WTC11 (cell line): ENCODE measurements around the gene TES. TPM values are rescaled to one million over a fixed set of nuclear protein-coding genes. Genes with fewer than 3 reads are reported as not detected.

Experiments
- ATAC-seq: fragments of 200-7000 bp; cut with Tn5 transposase; 2 replicates; pipeline ENCODE4 v1.10.0; 2021; ENCODE audit warnings: mild to moderate bottlenecking, moderate library complexity
- CTCF ChIA-PET: fragments of 300-600 bp; sonication (Branson Sonifier 250); formaldehyde crosslinking; loops from one replicate; lab custom pipeline; 2021; ENCODE audit warnings: antibody characterized with exemption; lab: Charles Lee
- POLR2A ChIA-PET: fragments of 350-600 bp; sonication (Branson Sonifier 250); formaldehyde crosslinking; loops from one replicate; lab custom pipeline; 2021; ENCODE audit warnings: antibody characterized with exemption; lab: Charles Lee
- DNase-seq: peaks from one replicate; pipeline ENCODE4 v3.0.0; 2021; ENCODE audit warnings: low spot score
- H3K27ac Mint-ChIP-seq: 2 replicates; pipeline ENCODE4 v1.8.0; 2021; ENCODE audit warnings: mixed read lengths
- H3K27me3 Mint-ChIP-seq: 2 replicates; pipeline ENCODE4 v1.8.0; 2021; ENCODE audit warnings: low read depth, mild to moderate bottlenecking, moderate library complexity, mixed read lengths
- H3K36me3 Mint-ChIP-seq: 2 replicates; pipeline ENCODE4 v1.8.0; 2021; ENCODE audit warnings: mixed read lengths
- H3K4me1 Mint-ChIP-seq: 2 replicates; pipeline ENCODE4 v1.8.0; 2022; ENCODE audit warnings: mixed read lengths
- H3K4me3 Mint-ChIP-seq: 2 replicates; pipeline ENCODE4 v1.8.0; 2021; ENCODE audit warnings: mild to moderate bottlenecking, moderate library complexity, mixed read lengths
- H3K9me3 Mint-ChIP-seq: 2 replicates; pipeline ENCODE4 v1.8.0; 2021; ENCODE audit warnings: mixed read lengths
- CREM ChIP-seq: sonication (generic); formaldehyde crosslinking; IDR thresholded peaks from 2 replicates; pipeline ENCODE4 v1.8.1; 2022; ENCODE audit warnings: mild to moderate bottlenecking, missing genetic modification reagents, moderate library complexity
- ELF4 ChIP-seq: sonication (generic); formaldehyde crosslinking; IDR thresholded peaks from 2 replicates; pipeline ENCODE4 v1.8.1; 2022; ENCODE audit warnings: low read depth, mild to moderate bottlenecking, moderate library complexity, missing genetic modification reagents
- ESRRA ChIP-seq: sonication (generic); formaldehyde crosslinking; IDR thresholded peaks from 2 replicates; pipeline ENCODE4 v1.8.1; 2022; ENCODE audit warnings: mild to moderate bottlenecking, missing genetic modification reagents, borderline replicate concordance
- FOXP1 ChIP-seq: sonication (generic); formaldehyde crosslinking; IDR thresholded peaks from 2 replicates; pipeline ENCODE4 v1.8.0; 2022; ENCODE audit warnings: missing genetic modification reagents, mild to moderate bottlenecking, moderate library complexity, borderline replicate concordance
- GABPB1 ChIP-seq: sonication (generic); formaldehyde crosslinking; IDR thresholded peaks from 2 replicates; pipeline ENCODE4 v1.8.1; 2023; ENCODE audit warnings: mild to moderate bottlenecking, missing genetic modification reagents
- HMGA2 ChIP-seq: fragments of 250-450 bp; sonication (Bioruptor Pico); IDR thresholded peaks from 2 replicates; pipeline ENCODE4 v1.4.0; 2021; ENCODE audit warnings: mild to moderate bottlenecking, moderate library complexity
- MYBL2 ChIP-seq: sonication (generic); formaldehyde crosslinking; IDR thresholded peaks from 2 replicates; pipeline ENCODE4 v1.8.1; 2023; ENCODE audit warnings: mild to moderate bottlenecking, moderate library complexity, missing genetic modification reagents
- NFYB ChIP-seq: sonication (generic); formaldehyde crosslinking; conservative IDR thresholded peaks from 2 replicates; pipeline ENCODE4 v1.8.0; 2022; ENCODE audit warnings: low read depth, missing genetic modification reagents
- SOX15 ChIP-seq: fragments of 250-450 bp; sonication (Bioruptor Pico); IDR thresholded peaks from 2 replicates; pipeline ENCODE4 v1.9.0; 2021; ENCODE audit warnings: mild to moderate bottlenecking
- SP1 ChIP-seq: sonication (generic); formaldehyde crosslinking; conservative IDR thresholded peaks from 2 replicates; pipeline ENCODE4 v1.8.1; 2022; ENCODE audit warnings: missing genetic modification reagents
- ZNF138 ChIP-seq: sonication (generic); formaldehyde crosslinking; conservative IDR thresholded peaks from 2 replicates; pipeline ENCODE4 v1.8.1; 2022; ENCODE audit warnings: mild to moderate bottlenecking, moderate library complexity, missing genetic modification reagents
- ZNF263 ChIP-seq: sonication (generic); formaldehyde crosslinking; IDR thresholded peaks from 2 replicates; pipeline ENCODE4 v1.8.1; 2022; ENCODE audit warnings: low read depth, mild to moderate bottlenecking, moderate library complexity, missing genetic modification reagents
- total RNA-seq: library from RNA; stranded (reverse); gene quantifications from 3 replicates; pipeline ENCODE4 v1.2.3, GENCODE V29; 2021
- TF ChIP-seq, protein P1 (sequence below): sonication (generic); formaldehyde crosslinking; IDR thresholded peaks from 2 replicates; pipeline ENCODE4 v1.8.0; 2022; ENCODE audit warnings: mild to moderate bottlenecking, missing genetic modification reagents
- TF ChIP-seq, protein P2 (sequence below): fragments of 200-600 bp; IDR thresholded peaks from 2 replicates; pipeline ENCODE4 v1.8.0; 2022; ENCODE audit warnings: antibody characterized with exemption
- TF ChIP-seq, protein P3 (sequence below): fragments of 250-450 bp; sonication (Bioruptor Pico); IDR thresholded peaks from 2 replicates; pipeline ENCODE4 v1.9.0; 2021; ENCODE audit warnings: mild to moderate bottlenecking
- TF ChIP-seq, protein P4 (sequence below): sonication (generic); formaldehyde crosslinking; IDR thresholded peaks from 2 replicates; pipeline ENCODE4 v1.8.1; 2022; ENCODE audit warnings: low read depth, missing genetic modification reagents, borderline replicate concordance
- TF ChIP-seq, protein P5 (sequence below): sonication (generic); formaldehyde crosslinking; IDR thresholded peaks from 2 replicates; pipeline ENCODE4 v1.8.0; 2022; ENCODE audit warnings: missing genetic modification reagents
- TF ChIP-seq, protein P6 (sequence below): sonication (generic); formaldehyde crosslinking; IDR thresholded peaks from 2 replicates; pipeline ENCODE4 v1.8.1; 2022; ENCODE audit warnings: low read depth, mild to moderate bottlenecking, moderate library complexity, missing genetic modification reagents, borderline replicate concordance
- TF ChIP-seq, protein P7 (sequence below): sonication (generic); formaldehyde crosslinking; IDR thresholded peaks from 2 replicates; pipeline ENCODE4 v1.8.1; 2023; ENCODE audit warnings: mild to moderate bottlenecking, missing genetic modification reagents
- TF ChIP-seq, protein P8 (sequence below): sonication (generic); formaldehyde crosslinking; IDR thresholded peaks from 2 replicates; pipeline ENCODE4 v1.8.0; 2023; ENCODE audit warnings: mild to moderate bottlenecking, missing genetic modification reagents

Gene TES
- total RNA-seq, 1 experiment from 2014 or later, result 48.5 TPM

DNA sequence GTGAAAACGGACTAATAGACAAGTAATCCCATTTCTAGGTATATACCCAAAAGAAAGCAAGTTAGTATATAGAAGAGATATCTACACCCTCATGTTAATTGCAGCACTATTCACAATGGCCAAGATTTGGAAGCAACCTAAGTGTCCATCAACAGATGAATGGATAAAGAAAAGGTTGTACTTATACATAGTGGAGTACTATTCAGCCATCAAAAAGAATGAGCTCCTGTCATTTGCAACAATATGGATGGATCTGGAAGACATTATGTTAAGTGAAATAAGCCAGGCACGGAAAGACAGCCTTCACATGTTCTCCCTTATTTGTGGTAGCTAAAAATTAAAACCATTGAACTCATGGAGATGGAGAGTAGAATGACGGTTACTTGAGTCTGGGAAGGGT, 88.2 kb downstream of the TES start:
- H3K4me1 Mint-ChIP-seq, result no peaks in the 10 kb centered on the region
- H3K4me3 Mint-ChIP-seq, result no peak overlapping the region
- no peaks in the 10 kb centered on the region for H3K36me3 Mint-ChIP-seq
- no peak overlapping the region for H3K27ac Mint-ChIP-seq
- H3K9me3 Mint-ChIP-seq, result peaks cover 42% of the 10 kb centered on the region
- ATAC-seq (no peak), DNase-seq (no peak)
- no peaks in the 10 kb centered on the region for H3K27me3 Mint-ChIP-seq
- CTCF ChIA-PET, result no interaction called here
- POLR2A ChIA-PET, result no interaction called here
- TF ChIP-seq, protein P1, sequence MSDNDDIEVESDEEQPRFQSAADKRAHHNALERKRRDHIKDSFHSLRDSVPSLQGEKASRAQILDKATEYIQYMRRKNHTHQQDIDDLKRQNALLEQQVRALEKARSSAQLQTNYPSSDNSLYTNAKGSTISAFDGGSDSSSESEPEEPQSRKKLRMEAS (CRISPR knock-in tag), result no peak
- TF ChIP-seq ELF4 (CRISPR knock-in tag) (no peak), MYBL2 (CRISPR knock-in tag) (no peak), GABPB1 (CRISPR knock-in tag) (no peak), ZNF263 (CRISPR knock-in tag) (no peak), FOXP1 (CRISPR knock-in tag) (no peak), ZNF138 (CRISPR knock-in tag) (no peak), HMGA2 (CRISPR knock-in tag) (no peak), NFYB (CRISPR knock-in tag) (no peak), SOX15 (CRISPR knock-in tag) (no peak), CREM (CRISPR knock-in tag) (no peak), SP1 (CRISPR knock-in tag) (no peak), ESRRA (CRISPR knock-in tag) (no peak)
- TF ChIP-seq, protein P2, sequence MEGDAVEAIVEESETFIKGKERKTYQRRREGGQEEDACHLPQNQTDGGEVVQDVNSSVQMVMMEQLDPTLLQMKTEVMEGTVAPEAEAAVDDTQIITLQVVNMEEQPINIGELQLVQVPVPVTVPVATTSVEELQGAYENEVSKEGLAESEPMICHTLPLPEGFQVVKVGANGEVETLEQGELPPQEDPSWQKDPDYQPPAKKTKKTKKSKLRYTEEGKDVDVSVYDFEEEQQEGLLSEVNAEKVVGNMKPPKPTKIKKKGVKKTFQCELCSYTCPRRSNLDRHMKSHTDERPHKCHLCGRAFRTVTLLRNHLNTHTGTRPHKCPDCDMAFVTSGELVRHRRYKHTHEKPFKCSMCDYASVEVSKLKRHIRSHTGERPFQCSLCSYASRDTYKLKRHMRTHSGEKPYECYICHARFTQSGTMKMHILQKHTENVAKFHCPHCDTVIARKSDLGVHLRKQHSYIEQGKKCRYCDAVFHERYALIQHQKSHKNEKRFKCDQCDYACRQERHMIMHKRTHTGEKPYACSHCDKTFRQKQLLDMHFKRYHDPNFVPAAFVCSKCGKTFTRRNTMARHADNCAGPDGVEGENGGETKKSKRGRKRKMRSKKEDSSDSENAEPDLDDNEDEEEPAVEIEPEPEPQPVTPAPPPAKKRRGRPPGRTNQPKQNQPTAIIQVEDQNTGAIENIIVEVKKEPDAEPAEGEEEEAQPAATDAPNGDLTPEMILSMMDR, result no peak
- TF ChIP-seq, protein P3, sequence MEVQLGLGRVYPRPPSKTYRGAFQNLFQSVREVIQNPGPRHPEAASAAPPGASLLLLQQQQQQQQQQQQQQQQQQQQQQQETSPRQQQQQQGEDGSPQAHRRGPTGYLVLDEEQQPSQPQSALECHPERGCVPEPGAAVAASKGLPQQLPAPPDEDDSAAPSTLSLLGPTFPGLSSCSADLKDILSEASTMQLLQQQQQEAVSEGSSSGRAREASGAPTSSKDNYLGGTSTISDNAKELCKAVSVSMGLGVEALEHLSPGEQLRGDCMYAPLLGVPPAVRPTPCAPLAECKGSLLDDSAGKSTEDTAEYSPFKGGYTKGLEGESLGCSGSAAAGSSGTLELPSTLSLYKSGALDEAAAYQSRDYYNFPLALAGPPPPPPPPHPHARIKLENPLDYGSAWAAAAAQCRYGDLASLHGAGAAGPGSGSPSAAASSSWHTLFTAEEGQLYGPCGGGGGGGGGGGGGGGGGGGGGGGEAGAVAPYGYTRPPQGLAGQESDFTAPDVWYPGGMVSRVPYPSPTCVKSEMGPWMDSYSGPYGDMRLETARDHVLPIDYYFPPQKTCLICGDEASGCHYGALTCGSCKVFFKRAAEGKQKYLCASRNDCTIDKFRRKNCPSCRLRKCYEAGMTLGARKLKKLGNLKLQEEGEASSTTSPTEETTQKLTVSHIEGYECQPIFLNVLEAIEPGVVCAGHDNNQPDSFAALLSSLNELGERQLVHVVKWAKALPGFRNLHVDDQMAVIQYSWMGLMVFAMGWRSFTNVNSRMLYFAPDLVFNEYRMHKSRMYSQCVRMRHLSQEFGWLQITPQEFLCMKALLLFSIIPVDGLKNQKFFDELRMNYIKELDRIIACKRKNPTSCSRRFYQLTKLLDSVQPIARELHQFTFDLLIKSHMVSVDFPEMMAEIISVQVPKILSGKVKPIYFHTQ (CRISPR knock-in tag), result no peak
- TF ChIP-seq, protein P4, sequence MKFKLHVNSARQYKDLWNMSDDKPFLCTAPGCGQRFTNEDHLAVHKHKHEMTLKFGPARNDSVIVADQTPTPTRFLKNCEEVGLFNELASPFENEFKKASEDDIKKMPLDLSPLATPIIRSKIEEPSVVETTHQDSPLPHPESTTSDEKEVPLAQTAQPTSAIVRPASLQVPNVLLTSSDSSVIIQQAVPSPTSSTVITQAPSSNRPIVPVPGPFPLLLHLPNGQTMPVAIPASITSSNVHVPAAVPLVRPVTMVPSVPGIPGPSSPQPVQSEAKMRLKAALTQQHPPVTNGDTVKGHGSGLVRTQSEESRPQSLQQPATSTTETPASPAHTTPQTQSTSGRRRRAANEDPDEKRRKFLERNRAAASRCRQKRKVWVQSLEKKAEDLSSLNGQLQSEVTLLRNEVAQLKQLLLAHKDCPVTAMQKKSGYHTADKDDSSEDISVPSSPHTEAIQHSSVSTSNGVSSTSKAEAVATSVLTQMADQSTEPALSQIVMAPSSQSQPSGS, result no peak
- TF ChIP-seq, protein P5, sequence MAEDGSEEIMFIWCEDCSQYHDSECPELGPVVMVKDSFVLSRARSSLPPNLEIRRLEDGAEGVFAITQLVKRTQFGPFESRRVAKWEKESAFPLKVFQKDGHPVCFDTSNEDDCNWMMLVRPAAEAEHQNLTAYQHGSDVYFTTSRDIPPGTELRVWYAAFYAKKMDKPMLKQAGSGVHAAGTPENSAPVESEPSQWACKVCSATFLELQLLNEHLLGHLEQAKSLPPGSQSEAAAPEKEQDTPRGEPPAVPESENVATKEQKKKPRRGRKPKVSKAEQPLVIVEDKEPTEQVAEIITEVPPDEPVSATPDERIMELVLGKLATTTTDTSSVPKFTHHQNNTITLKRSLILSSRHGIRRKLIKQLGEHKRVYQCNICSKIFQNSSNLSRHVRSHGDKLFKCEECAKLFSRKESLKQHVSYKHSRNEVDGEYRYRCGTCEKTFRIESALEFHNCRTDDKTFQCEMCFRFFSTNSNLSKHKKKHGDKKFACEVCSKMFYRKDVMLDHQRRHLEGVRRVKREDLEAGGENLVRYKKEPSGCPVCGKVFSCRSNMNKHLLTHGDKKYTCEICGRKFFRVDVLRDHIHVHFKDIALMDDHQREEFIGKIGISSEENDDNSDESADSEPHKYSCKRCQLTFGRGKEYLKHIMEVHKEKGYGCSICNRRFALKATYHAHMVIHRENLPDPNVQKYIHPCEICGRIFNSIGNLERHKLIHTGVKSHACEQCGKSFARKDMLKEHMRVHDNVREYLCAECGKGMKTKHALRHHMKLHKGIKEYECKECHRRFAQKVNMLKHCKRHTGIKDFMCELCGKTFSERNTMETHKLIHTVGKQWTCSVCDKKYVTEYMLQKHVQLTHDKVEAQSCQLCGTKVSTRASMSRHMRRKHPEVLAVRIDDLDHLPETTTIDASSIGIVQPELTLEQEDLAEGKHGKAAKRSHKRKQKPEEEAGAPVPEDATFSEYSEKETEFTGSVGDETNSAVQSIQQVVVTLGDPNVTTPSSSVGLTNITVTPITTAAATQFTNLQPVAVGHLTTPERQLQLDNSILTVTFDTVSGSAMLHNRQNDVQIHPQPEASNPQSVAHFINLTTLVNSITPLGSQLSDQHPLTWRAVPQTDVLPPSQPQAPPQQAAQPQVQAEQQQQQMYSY, result no peak
- TF ChIP-seq, protein P6, sequence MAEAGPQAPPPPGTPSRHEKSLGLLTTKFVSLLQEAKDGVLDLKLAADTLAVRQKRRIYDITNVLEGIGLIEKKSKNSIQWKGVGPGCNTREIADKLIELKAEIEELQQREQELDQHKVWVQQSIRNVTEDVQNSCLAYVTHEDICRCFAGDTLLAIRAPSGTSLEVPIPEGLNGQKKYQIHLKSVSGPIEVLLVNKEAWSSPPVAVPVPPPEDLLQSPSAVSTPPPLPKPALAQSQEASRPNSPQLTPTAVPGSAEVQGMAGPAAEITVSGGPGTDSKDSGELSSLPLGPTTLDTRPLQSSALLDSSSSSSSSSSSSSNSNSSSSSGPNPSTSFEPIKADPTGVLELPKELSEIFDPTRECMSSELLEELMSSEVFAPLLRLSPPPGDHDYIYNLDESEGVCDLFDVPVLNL (CRISPR knock-in tag), result no peak
- TF ChIP-seq, protein P7, sequence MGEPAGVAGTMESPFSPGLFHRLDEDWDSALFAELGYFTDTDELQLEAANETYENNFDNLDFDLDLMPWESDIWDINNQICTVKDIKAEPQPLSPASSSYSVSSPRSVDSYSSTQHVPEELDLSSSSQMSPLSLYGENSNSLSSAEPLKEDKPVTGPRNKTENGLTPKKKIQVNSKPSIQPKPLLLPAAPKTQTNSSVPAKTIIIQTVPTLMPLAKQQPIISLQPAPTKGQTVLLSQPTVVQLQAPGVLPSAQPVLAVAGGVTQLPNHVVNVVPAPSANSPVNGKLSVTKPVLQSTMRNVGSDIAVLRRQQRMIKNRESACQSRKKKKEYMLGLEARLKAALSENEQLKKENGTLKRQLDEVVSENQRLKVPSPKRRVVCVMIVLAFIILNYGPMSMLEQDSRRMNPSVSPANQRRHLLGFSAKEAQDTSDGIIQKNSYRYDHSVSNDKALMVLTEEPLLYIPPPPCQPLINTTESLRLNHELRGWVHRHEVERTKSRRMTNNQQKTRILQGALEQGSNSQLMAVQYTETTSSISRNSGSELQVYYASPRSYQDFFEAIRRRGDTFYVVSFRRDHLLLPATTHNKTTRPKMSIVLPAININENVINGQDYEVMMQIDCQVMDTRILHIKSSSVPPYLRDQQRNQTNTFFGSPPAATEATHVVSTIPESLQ (CRISPR knock-in tag), result no peak
- TF ChIP-seq, protein P8, sequence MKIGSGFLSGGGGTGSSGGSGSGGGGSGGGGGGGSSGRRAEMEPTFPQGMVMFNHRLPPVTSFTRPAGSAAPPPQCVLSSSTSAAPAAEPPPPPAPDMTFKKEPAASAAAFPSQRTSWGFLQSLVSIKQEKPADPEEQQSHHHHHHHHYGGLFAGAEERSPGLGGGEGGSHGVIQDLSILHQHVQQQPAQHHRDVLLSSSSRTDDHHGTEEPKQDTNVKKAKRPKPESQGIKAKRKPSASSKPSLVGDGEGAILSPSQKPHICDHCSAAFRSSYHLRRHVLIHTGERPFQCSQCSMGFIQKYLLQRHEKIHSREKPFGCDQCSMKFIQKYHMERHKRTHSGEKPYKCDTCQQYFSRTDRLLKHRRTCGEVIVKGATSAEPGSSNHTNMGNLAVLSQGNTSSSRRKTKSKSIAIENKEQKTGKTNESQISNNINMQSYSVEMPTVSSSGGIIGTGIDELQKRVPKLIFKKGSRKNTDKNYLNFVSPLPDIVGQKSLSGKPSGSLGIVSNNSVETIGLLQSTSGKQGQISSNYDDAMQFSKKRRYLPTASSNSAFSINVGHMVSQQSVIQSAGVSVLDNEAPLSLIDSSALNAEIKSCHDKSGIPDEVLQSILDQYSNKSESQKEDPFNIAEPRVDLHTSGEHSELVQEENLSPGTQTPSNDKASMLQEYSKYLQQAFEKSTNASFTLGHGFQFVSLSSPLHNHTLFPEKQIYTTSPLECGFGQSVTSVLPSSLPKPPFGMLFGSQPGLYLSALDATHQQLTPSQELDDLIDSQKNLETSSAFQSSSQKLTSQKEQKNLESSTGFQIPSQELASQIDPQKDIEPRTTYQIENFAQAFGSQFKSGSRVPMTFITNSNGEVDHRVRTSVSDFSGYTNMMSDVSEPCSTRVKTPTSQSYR (CRISPR knock-in tag), result no peak
